ENCODE data around the gene FCSK.
"Not testable (repeated sequence)": the region's sequence is repeated elsewhere in the genome, so short reads cannot be mapped to it uniquely, and the experiment has no call there.

FCSK gene

DNA sequence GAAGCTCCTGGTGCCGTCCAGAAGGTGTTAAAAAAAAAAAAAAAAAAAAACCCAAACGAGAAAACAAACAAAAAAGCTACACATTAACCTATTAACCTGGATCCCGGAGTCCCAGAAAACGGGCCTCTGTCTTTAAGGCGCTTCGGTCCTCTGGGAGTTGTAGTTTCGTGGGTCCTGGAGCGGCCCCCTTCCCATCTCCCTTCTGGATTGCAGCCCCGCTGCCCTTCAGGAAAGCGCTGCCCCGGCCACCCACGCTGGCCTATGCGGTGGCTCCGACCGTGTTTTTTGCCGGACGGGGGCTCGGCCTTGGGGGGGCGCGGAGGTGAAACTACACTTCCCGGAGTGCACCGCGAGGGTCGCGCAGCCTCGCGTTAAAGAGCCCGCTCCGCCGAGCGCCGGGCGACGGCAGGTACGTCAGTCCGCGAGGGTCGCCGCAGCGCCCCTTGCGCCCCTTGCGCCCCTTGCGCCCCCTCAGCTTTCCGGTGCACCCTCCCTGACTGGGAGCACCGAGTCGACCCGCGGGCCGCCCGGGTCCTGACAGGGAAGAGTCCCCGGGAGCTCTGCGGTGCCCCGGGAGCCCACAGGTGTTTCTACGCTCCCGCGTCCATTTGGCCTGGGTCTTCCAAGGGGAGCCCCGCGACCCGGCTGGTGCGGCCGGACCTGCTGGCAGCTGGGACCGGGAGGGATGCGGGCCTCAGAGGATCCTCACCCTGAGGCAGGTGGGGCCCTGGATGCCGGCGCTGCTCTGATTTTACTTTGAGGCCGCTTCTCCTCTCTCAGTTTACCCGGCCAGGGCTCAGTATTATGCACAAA lies at the start of gene FCSK:
TSS of gene FCSK (plus strand) at position 374 of the 813 bp plus-strand sequence. CDS start 8,596 bp downstream, outside the sequence.
- H3K27me3 Mint-ChIP-seq: no peaks in the 10 kb centered on the region
- peak within 1 kb of the TSS; percentile 88 for H3K4me3 Mint-ChIP-seq
- H3K27ac Mint-ChIP-seq: peak within 1 kb of the TSS; percentile 96
- DNase-seq: peak; percentile 87
- H3K9me3 Mint-ChIP-seq: no peaks in the 10 kb centered on the region
- H3K4me1 Mint-ChIP-seq (ENCODE audit: low read depth): peaks cover 29% of the 10 kb centered on the region
- H3K36me3 Mint-ChIP-seq (ENCODE audit: low read depth): peaks cover 7% of the 10 kb centered on the region

DNA sequence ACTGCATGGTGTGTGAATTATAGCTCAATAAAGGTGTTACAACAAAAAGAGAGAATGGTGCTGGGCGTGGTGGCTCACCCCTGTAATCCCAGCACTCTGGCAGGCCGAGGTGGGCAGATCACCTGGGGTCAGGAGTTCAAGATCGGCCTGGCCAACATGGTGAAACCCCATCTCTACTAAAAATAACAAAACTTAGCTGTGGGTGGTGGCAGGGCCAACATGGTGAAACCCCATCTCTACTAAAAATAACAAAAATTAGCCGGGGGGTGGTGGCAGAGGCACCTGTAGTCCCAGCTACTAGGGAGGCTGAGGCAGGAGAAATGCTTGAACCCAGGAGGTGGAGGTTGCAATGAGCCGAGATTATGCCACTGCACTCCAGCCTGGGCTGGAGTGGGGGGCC lies 48.3 kb upstream of the FCSK start:
- peaks cover 58% of the 10 kb centered on the region for H3K4me1 Mint-ChIP-seq (ENCODE audit: low read depth)
- H3K27ac Mint-ChIP-seq; DNase-seq; H3K9me3 Mint-ChIP-seq; H3K36me3 Mint-ChIP-seq (ENCODE audit: low read depth); H3K27me3 Mint-ChIP-seq; H3K4me3 Mint-ChIP-seq: not testable (repeated sequence)

DNA sequence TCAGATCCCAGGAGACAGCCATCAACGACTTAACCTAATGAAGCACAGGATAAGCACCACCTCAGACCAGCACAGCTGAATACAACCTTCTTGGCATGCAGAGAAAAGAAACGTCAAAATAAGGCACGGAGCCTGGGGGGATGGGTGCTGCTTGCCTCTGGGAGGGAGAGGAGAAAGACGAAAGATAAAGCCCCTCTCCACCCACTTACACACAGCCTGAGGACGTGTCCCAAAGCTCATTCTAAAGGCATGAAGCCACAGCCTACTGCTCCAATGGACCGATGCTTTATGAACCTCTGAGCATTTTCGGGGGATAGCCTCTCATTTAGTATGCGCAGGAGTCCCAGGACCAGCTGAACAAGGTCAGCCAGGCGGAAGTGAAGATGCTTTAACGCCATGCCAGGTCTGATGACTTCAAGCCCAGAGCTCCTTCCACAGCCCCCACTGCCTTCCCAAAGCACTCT lies 46.6 kb upstream of the FCSK start:
- no peaks in the 10 kb centered on the region for H3K9me3 Mint-ChIP-seq
- DNase-seq: no peak
- no peak overlapping the region for H3K4me3 Mint-ChIP-seq
- H3K27me3 Mint-ChIP-seq: no peaks in the 10 kb centered on the region
- peaks cover 56% of the 10 kb centered on the region for H3K4me1 Mint-ChIP-seq (ENCODE audit: low read depth)
- H3K36me3 Mint-ChIP-seq (ENCODE audit: low read depth): peaks cover 15% of the 10 kb centered on the region
- H3K27ac Mint-ChIP-seq: no peak overlapping the region

DNA sequence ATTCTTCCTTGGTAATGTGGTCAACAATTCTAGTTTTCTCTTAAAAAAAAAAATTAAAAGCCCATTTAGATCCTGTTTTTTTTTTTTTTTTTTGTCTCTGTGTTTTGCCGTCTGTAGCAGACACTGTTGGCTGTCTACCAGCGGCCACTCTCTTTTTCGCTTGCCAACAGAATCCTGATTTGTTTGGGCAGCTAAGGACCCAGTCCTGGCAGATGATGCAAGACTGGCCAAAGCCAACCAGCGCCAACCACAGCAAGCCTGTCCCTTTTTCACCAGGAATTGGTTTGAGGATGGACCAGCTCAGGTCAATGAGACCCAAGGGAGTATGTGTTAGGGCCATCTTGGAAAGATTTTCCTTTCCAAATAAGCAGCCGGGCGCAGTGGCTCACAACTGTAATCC lies 43.7 kb upstream of the FCSK start:
- peaks cover 15% of the 10 kb centered on the region for H3K36me3 Mint-ChIP-seq (ENCODE audit: low read depth)
- H3K27ac Mint-ChIP-seq: no peak overlapping the region
- H3K9me3 Mint-ChIP-seq: no peaks in the 10 kb centered on the region
- DNase-seq: no peak
- peaks cover 34% of the 10 kb centered on the region for H3K4me1 Mint-ChIP-seq (ENCODE audit: low read depth)
- no peaks in the 10 kb centered on the region for H3K27me3 Mint-ChIP-seq
- H3K4me3 Mint-ChIP-seq: no peak overlapping the region

DNA sequence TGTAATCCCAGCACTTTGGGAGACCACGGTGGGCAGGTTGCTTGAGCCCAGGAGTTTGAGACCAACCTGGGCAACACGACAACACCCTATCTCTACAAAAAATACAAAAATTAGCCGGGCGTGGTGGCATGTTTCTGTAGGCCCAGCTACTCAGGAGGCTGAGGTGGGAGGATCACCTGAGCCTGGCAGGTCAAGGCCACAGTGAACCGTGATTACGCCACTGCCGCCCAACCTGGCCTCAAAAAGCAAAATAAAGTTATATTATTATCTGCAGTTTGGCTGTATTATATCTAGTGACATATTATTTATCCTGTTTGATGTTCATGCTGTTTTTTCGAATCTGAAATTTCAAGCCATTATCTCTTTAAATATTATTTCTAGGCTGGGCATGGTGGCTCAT lies 42.0 kb upstream of the FCSK start:
- Mint-ChIP-seq H3K27ac (no peak overlapping the region), H3K4me3 (no peak overlapping the region), H3K4me1 (ENCODE audit: low read depth) (peaks cover 30% of the 10 kb centered on the region), H3K9me3 (no peaks in the 10 kb centered on the region), H3K27me3 (no peaks in the 10 kb centered on the region), H3K36me3 (ENCODE audit: low read depth) (peaks cover 17% of the 10 kb centered on the region)
- no peak for DNase-seq

DNA sequence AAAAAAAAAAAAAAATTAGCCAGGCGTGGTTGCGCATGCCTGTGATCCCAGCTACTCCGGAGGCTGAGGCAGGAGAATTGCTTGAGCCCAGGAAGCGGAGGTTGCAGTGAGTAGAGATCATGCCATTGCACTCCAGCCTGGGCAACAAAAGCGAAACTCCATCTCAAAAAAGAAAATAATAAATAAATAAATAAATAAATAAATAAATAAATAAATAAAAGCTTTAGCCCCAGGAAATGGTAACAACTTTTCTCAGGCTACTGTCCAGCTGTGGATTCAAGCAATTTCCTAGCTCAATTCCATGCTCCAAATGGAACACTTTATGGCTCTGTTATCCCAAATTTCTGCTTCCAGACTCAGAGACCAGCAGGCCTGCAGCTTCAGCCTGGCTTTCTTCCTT lies 40.8 kb upstream of the FCSK start:
- not testable (repeated sequence) for H3K9me3 Mint-ChIP-seq, DNase-seq, H3K27ac Mint-ChIP-seq, H3K27me3 Mint-ChIP-seq, H3K4me3 Mint-ChIP-seq
- H3K36me3 Mint-ChIP-seq (ENCODE audit: low read depth): peaks cover 17% of the 10 kb centered on the region
- peaks cover 30% of the 10 kb centered on the region for H3K4me1 Mint-ChIP-seq (ENCODE audit: low read depth)

DNA sequence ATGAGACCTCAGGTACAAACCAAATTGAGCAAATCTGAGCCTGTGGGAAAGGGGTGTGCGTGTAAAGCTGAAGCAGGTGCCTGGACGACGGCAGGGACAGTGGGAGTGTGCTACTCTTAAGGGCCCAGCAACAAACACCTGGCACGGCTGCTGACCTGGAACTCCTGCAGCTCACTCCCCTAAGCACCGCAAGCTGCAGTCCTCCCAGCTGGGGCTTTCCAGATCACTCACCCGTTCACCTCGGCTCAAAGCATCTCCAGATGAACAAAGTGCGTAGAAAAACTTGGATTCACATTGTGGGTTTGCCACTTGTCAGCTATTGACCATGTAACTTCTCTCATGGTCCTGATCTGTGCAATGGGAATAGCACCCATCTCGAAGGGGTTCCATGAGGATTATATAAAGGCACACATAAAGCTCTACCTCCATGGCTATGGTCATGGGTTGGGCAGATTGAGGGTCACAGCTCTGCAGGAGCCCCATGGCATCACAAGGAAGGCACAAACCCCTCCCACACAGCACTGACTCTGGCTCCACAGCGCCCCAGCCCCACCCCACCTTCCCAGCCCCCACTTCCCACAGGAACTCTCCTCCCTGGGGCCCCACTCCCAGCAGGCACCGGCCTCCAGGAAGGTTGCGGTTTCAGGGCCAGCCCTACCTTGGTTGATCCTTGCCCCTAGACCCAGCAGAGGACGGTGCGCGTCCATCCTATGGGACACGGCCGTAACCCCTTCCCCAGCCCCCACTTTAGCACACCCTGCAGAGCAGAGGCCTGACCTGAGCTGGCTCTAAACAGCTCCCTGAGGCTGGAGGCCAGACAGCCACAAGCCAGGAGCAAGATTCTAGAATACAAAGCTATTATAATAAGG lies 37.4 kb upstream of the FCSK start:
- DNase-seq: no peak
- Mint-ChIP-seq H3K36me3 (ENCODE audit: low read depth) (peaks cover 4% of the 10 kb centered on the region), H3K9me3 (no peaks in the 10 kb centered on the region), H3K4me1 (ENCODE audit: low read depth) (peaks cover 49% of the 10 kb centered on the region), H3K4me3 (no peak overlapping the region), H3K27me3 (no peaks in the 10 kb centered on the region), H3K27ac (peak overlapping the region; percentile 74)

DNA sequence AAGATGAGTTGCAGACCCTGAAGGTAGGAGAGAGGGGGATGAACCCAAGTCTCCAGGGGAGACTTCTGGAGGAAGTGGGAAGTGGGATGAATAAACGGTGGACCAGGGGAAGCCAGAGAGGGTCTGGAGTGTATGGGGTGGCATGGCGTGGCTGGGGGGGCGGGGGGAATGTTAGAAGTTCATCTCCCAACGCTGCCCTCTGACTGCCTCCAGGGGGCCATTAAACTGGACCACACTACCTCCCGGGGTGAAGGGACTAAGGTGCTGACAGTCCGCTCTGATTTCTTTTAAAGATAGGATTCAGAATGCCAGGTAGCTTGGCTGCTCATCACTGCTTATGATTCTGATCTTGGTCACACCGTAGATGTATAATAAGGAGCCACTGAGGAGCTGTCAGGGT lies 36.7 kb upstream of the FCSK start:
- Mint-ChIP-seq H3K4me3 (no peak overlapping the region), H3K4me1 (ENCODE audit: low read depth) (peaks cover 52% of the 10 kb centered on the region)

DNA sequence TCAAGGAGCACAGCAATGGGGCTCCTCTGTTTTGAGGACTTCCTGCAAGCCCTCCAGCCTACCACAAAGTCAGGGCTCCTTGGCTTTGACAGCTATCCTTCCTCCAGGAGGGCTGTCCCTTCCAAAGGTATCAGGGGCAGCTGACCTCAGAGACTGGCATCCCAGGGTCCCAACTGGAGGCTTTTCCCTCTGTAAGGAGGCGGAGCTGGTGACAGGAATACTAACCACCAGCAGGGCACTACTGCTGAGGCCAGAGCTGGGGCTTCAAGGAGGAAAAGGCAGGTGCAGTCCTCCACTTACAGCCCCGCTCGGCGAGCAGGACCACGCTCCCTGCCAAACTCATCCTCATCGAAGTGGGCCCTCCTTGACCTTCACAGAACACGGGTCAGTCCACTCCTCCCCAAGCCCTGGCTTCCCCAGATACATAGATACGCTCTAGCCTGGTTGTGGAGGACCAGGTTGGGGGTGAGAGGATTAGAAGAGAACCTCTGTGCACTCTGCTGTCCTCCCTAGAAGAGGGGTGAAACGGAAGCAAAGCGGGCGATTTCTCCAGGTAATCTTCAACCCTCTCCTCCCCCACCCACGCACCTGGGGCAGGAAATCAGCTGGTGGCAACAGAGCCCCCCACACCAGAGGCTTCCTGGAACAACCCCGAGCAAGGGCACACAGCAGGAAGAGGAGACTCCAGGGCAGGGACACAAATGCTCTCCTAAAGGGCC lies 36.0 kb upstream of the FCSK start:
- Mint-ChIP-seq H3K27ac (peak overlapping the region; percentile 84), H3K36me3 (ENCODE audit: low read depth) (peaks cover 2% of the 10 kb centered on the region), H3K9me3 (no peaks in the 10 kb centered on the region), H3K4me1 (ENCODE audit: low read depth) (peaks cover 56% of the 10 kb centered on the region), H3K27me3 (no peaks in the 10 kb centered on the region), H3K4me3 (peak overlapping the region; percentile 41)
- peak; percentile 48 for DNase-seq

More for the DNA sequence above, 36.7 kb upstream of the FCSK start:
- H3K36me3 Mint-ChIP-seq (ENCODE audit: low read depth): peaks cover 2% of the 10 kb centered on the region
- no peaks in the 10 kb centered on the region for H3K9me3 Mint-ChIP-seq
- no peak for DNase-seq
- H3K27ac Mint-ChIP-seq: peak overlapping the region; percentile 84
- H3K27me3 Mint-ChIP-seq: no peaks in the 10 kb centered on the region

DNA sequence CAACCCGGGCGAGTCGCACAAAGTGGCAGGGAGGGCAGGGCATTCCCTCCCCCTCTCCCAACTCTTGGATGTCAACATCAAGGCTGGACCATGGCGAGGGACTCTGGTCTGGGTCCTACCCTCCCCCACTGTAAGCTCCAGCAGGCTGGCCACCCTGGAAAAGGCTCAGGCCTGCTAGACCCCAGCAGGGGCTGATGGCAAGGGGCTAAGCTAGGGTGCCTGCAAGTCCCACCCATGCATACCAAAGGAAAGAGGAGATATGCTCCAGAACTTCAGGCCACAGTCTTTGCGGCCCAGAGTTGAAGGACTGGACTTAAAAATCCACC lies 35.4 kb upstream of the FCSK start:
- no peak for DNase-seq
- peak overlapping the region; percentile 84 for H3K27ac Mint-ChIP-seq
- H3K36me3 Mint-ChIP-seq (ENCODE audit: low read depth): peaks cover 2% of the 10 kb centered on the region
- no peaks in the 10 kb centered on the region for H3K9me3 Mint-ChIP-seq
- H3K4me3 Mint-ChIP-seq: peak overlapping the region; percentile 41
- no peaks in the 10 kb centered on the region for H3K27me3 Mint-ChIP-seq
- H3K4me1 Mint-ChIP-seq (ENCODE audit: low read depth): peaks cover 58% of the 10 kb centered on the region

DNA sequence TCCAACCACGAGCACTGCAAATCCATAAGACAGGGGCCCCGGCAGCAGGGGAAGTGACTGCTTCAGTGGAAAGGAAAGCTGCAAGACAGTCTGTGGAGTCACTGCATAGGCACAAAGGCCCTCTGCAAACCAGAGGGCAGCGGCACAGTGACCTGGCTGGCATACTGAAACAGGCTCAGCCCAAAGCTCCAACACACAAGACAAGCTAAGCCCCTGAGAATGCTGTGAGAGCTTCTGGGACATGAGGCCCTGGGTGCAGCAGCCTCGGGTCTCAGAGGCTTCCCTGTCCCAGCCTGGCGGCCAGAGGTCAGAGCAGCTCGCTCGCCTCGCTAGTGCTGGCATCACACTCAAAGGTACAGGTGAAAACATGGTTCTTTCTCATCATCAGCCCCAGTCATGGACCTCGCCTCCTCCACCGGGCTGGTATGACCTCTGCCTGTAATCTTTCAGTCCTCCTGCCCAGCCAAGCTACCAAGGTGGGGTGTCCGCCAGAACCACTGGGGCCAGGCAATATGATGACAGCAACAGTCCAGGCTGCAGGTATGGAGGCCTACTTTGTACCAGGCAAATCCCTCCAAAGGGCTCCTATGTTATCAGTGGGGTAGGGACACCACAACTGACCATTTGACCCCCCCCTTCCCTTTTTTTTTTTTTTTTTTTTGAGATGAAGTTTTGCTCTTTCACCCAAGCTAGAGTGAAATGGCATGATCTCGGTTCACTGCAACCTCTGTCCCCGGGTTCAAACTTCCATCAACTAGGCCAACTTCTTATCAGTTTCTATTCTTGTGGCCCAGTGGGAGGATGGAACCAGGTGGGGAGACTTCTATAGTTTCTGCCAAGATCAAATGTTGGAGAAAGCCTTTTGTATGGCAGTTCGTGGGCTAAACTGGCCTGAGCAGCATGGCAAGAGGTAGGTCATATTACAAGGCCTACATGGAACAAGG lies 34.7 kb upstream of the FCSK start:
- Mint-ChIP-seq H3K4me1 (ENCODE audit: low read depth) (peaks cover 56% of the 10 kb centered on the region), H3K9me3 (no peaks in the 10 kb centered on the region), H3K4me3 (no peak overlapping the region), H3K27me3 (no peaks in the 10 kb centered on the region), H3K27ac (peak overlapping the region; percentile 84), H3K36me3 (ENCODE audit: low read depth) (peaks cover 2% of the 10 kb centered on the region)
- DNase-seq: no peak

DNA sequence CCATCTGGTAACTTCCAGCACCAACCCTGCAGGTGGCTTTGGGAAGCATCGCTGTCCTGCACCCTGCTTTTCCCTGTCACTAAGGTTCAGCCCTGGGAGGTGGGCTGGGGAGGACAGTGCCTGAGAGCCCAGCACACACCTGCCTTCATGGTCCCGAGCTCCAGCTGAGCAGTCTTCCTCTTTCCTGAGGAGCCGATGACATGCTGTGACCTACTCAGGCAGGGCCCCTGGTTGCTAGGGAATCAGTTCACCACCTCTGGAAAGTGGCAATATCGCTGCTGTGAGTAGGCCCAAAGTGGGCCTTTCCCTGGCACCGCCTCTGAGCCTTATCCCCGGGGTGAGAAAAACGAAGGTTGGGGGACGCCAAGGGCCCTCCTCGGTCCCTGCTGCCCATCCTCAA lies 33.4 kb upstream of the FCSK start:
- no peak for DNase-seq
- Mint-ChIP-seq H3K27me3 (no peaks in the 10 kb centered on the region), H3K36me3 (ENCODE audit: low read depth) (peaks cover 13% of the 10 kb centered on the region), H3K27ac (no peak overlapping the region), H3K4me1 (ENCODE audit: low read depth) (peaks cover 58% of the 10 kb centered on the region), H3K4me3 (no peak overlapping the region), H3K9me3 (no peaks in the 10 kb centered on the region)

DNA sequence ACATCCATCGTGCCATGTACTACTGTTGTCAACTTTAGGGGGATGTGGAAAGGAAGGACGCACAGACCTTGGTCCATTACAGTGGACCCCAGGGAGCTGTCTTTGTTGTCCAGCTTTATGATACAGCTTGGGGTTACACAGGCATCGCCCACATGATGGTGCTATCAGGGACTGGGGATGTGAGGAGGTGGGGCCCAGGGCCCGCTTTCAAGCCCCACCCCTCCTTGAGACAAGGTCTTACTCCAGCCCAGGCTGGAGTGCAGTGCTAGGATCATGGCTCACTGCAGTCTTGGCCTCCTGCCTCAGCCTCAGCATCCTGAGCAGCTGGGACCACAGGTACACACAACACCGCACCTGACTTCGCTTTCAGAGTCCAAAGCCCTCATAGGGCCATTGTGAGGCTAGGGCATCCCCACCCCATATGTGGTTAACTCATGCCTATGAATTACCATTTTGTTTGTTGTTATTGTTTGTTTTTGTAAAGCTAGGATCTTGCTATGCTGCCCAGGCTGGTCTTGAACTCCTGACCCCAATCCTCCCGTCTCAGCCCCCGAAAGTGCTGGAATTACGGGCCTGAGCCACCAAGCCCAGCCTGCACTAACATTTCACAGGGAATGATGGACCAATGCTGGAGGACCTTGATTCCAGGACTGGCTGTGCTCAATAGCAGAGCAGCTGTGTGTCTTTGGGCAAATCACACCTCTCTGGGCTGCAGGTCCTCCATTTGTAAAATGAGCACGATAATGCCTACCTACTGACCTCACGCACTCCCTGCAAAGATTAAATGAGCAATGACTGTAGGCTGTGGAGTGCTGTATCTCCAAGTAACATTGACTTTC lies 32.7 kb upstream of the FCSK start:
- Mint-ChIP-seq H3K27me3 (no peaks in the 10 kb centered on the region), H3K27ac (no peak overlapping the region), H3K36me3 (ENCODE audit: low read depth) (peaks cover 12% of the 10 kb centered on the region), H3K4me3 (no peak overlapping the region), H3K9me3 (no peaks in the 10 kb centered on the region), H3K4me1 (ENCODE audit: low read depth) (peaks cover 56% of the 10 kb centered on the region)
- no peak for DNase-seq

Data from activated T-cell treated with anti-CD3 and anti-CD28 coated beads, Interleukin-2, amount 50 U/mL, for 24 hours (primary cell).